GM23338 (cell line): ENCODE data around the gene MARF1. TPM values are rescaled to one million over a fixed set of nuclear protein-coding genes. Genes with fewer than 3 reads are reported as not detected.
"Not testable (repeated sequence)": the region's sequence is repeated elsewhere in the genome, so short reads cannot be mapped to it uniquely, and the experiment has no call there.

Experiments used
- ATAC-seq: fragments of 200-7000 bp; cut with Tn5 transposase; 3 replicates; pipeline ENCODE4 v1.9.1; 2020
- DNase-seq: peaks from one replicate; pipeline ENCODE4 v3.0.0-alpha.2; 2015; ENCODE audit warnings: low spot score
- H2AFZ ChIP-seq: fragments of 200-600 bp; sonication (generic); 2 replicates; pipeline ENCODE4 v1.8.0; 2016; ENCODE audit warnings: antibody characterized with exemption, mild to moderate bottlenecking, moderate library complexity
- H3F3A ChIP-seq: fragments of 200-600 bp; sonication (generic); replicated peaks from 2 replicates; pipeline ENCODE4 v1.8.0; 2017; ENCODE audit warnings: antibody characterized with exemption, mixed run types, low read depth
- H3K27ac ChIP-seq: fragments of 200-600 bp; sonication (generic); 2 replicates; pipeline ENCODE4 v1.6.1; 2016; ENCODE audit warnings: low read depth
- H3K27me3 ChIP-seq: fragments of 200-600 bp; sonication (generic); 2 replicates; pipeline ENCODE4 v1.8.0; 2016; ENCODE audit warnings: mild to moderate bottlenecking, mixed run types, moderate library complexity; ENCODE audit not compliant: insufficient read depth
- H3K36me3 ChIP-seq: fragments of 200-600 bp; sonication (generic); 2 replicates; pipeline ENCODE4 v1.8.0; 2016; ENCODE audit warnings: mild to moderate bottlenecking; ENCODE audit not compliant: insufficient read depth
- H3K4me1 ChIP-seq: fragments of 200-600 bp; sonication (generic); 2 replicates; pipeline ENCODE4 v1.8.0; 2016; ENCODE audit warnings: mild to moderate bottlenecking, moderate library complexity; ENCODE audit not compliant: insufficient read depth
- H3K4me2 ChIP-seq: fragments of 200-600 bp; sonication (generic); 2 replicates; pipeline ENCODE4 v1.7.1; 2017; ENCODE audit warnings: mixed run types
- H3K4me3 ChIP-seq: fragments of 200-600 bp; sonication (generic); 2 replicates; pipeline ENCODE4 v1.6.1; 2016; ENCODE audit warnings: mixed run types
- H3K79me2 ChIP-seq: fragments of 200-600 bp; sonication (generic); replicated peaks from 2 replicates; pipeline ENCODE4 v1.8.0; 2017; ENCODE audit warnings: mild to moderate bottlenecking; ENCODE audit not compliant: insufficient read depth
- H3K9me2 ChIP-seq: fragments of 200-600 bp; sonication (generic); 2 replicates; pipeline ENCODE4 v1.8.0; 2017; ENCODE audit not compliant: insufficient read depth
- H4K20me1 ChIP-seq: fragments of 200-600 bp; sonication (generic); replicated peaks from 2 replicates; pipeline ENCODE4 v1.8.0; 2017; ENCODE audit warnings: mild to moderate bottlenecking; ENCODE audit not compliant: insufficient read depth
- H3K27ac Mint-ChIP-seq: 2 replicates; pipeline ENCODE4 v1.8.0; 2020; ENCODE audit warnings: inconsistent platforms, mild to moderate bottlenecking, moderate library complexity, mixed read lengths
- H3K27me3 Mint-ChIP-seq: 3 replicates; pipeline ENCODE4 v1.8.0; 2022; ENCODE audit warnings: low read depth, mild to moderate bottlenecking, moderate library complexity, mixed read lengths, inconsistent platforms; ENCODE audit not compliant: insufficient read depth, poor library complexity
- H3K36me3 Mint-ChIP-seq: 3 replicates; pipeline ENCODE4 v1.8.0; 2021; ENCODE audit warnings: low read depth, mild to moderate bottlenecking, inconsistent platforms, moderate library complexity, mixed read lengths
- H3K4me1 Mint-ChIP-seq: 3 replicates; pipeline ENCODE4 v1.8.0; 2020; ENCODE audit warnings: mild to moderate bottlenecking, inconsistent platforms, mixed read lengths
- H3K4me3 Mint-ChIP-seq: 3 replicates; pipeline ENCODE4 v1.8.0; 2021; ENCODE audit warnings: moderate library complexity, mild to moderate bottlenecking, inconsistent platforms, mixed read lengths
- H3K9me3 Mint-ChIP-seq: 3 replicates; pipeline ENCODE4 v1.8.0; 2020; ENCODE audit warnings: moderate library complexity, mild to moderate bottlenecking, inconsistent platforms, mixed read lengths
- EZH2 ChIP-seq: fragments of 200-600 bp; sonication (generic); IDR thresholded peaks from one replicate; pipeline ENCODE4 v1.8.0; 2017; ENCODE audit warnings: antibody characterized with exemption, mild to moderate bottlenecking, low read depth; ENCODE audit not compliant: unreplicated experiment
- EZH2phosphoT487 ChIP-seq: fragments of 200-600 bp; sonication (generic); IDR thresholded peaks from one replicate; pipeline ENCODE4 v1.8.1; 2018; ENCODE audit warnings: antibody characterized with exemption; ENCODE audit not compliant: unreplicated experiment
- POLR2AphosphoS5 ChIP-seq: IDR thresholded peaks from 2 replicates; pipeline ENCODE4 v1.6.1; 2016; ENCODE audit warnings: antibody characterized with exemption, low read depth
- STAT1 ChIP-seq: IDR thresholded peaks from one replicate; pipeline ENCODE4 v1.6.1; 2016; ENCODE audit warnings: antibody characterized with exemption; ENCODE audit not compliant: unreplicated experiment
- ZNF114 ChIP-seq: fragments of 250-450 bp; sonication (Bioruptor Pico); IDR thresholded peaks from 2 replicates; pipeline ENCODE4 v1.5.0; 2020; ENCODE audit warnings: mild to moderate bottlenecking, moderate library complexity
- polyA plus RNA-seq: library from polyadenylated mRNA; unstranded; fragments of >200 nt; fragmentation: Nextera tagmentation; extraction: Ambion mirVana; gene quantifications from 2 replicates; pipeline ENCODE4 v1.2.1, GENCODE V29; 2016
- total RNA-seq: library from RNA; depleted of rRNA; stranded (reverse); fragments of >200 nt; shearing (Covaris generic); gene quantifications from 2 replicates; pipeline ENCODE4 v1.2.3, GENCODE V29; 2014
- TF ChIP-seq, protein P1 (sequence below): fragments of 250-450 bp; sonication (Bioruptor Pico); IDR thresholded peaks from 2 replicates; pipeline ENCODE4 v1.5.0; 2020; ENCODE audit warnings: mild to moderate bottlenecking, moderate library complexity
- TF ChIP-seq, protein P2 (sequence below): IDR thresholded peaks from one replicate; pipeline ENCODE4 v1.6.1; 2018; ENCODE audit warnings: antibody characterized with exemption; ENCODE audit not compliant: unreplicated experiment

Gene MARF1
- total and polyA plus RNA-seq, 2 experiments from 2014 or later: 8.3 to 16.0 TPM

DNA sequence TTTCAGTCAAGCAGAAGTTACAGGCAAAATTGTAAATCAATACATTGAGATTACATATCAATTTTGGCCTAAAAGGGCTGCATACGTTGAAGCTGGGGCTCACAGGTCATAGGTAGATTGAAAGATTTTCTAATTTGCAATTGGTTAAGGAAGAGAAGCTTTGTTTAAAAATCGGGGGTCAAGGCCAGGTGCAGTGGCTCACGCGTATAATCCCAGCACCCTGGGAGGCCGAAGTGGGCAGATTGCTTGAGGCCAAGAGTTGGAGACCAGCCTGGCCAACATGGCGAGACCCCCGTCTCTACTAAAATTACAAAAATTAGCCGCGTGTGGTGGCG, 68.4 kb downstream of the MARF1 start:
- no peaks in the 10 kb centered on the region; the same call in 2 of the 3 replicates for H3K9me3 Mint-ChIP-seq
- 0 out of 2 replicates have a peak, but pooled peaks cover 3% of the 10 kb centered on the region for H3K9me2 ChIP-seq
- peaks cover 6% of the 10 kb centered on the region for H3K27me3 Mint-ChIP-seq
- no peak overlapping the region for H3K27ac ChIP-seq
- no peak overlapping the region for H3K4me2 ChIP-seq
- no peaks in the 10 kb centered on the region for H3K36me3 Mint-ChIP-seq
- no peaks in the 10 kb centered on the region for H3K79me2 ChIP-seq
- H3K4me3 Mint-ChIP-seq: no peak overlapping the region
- H3K27me3 ChIP-seq: no peaks in the 10 kb centered on the region
- ATAC-seq (no peak), DNase-seq (no peak)
- H3F3A ChIP-seq: no peaks in the 10 kb centered on the region
- TF ChIP-seq POLR2AphosphoS5 (no peak), EZH2 (no peak), STAT1 (no peak), ZNF114 (no peak), EZH2phosphoT487 (no peak)
- TF ChIP-seq, protein P1, sequence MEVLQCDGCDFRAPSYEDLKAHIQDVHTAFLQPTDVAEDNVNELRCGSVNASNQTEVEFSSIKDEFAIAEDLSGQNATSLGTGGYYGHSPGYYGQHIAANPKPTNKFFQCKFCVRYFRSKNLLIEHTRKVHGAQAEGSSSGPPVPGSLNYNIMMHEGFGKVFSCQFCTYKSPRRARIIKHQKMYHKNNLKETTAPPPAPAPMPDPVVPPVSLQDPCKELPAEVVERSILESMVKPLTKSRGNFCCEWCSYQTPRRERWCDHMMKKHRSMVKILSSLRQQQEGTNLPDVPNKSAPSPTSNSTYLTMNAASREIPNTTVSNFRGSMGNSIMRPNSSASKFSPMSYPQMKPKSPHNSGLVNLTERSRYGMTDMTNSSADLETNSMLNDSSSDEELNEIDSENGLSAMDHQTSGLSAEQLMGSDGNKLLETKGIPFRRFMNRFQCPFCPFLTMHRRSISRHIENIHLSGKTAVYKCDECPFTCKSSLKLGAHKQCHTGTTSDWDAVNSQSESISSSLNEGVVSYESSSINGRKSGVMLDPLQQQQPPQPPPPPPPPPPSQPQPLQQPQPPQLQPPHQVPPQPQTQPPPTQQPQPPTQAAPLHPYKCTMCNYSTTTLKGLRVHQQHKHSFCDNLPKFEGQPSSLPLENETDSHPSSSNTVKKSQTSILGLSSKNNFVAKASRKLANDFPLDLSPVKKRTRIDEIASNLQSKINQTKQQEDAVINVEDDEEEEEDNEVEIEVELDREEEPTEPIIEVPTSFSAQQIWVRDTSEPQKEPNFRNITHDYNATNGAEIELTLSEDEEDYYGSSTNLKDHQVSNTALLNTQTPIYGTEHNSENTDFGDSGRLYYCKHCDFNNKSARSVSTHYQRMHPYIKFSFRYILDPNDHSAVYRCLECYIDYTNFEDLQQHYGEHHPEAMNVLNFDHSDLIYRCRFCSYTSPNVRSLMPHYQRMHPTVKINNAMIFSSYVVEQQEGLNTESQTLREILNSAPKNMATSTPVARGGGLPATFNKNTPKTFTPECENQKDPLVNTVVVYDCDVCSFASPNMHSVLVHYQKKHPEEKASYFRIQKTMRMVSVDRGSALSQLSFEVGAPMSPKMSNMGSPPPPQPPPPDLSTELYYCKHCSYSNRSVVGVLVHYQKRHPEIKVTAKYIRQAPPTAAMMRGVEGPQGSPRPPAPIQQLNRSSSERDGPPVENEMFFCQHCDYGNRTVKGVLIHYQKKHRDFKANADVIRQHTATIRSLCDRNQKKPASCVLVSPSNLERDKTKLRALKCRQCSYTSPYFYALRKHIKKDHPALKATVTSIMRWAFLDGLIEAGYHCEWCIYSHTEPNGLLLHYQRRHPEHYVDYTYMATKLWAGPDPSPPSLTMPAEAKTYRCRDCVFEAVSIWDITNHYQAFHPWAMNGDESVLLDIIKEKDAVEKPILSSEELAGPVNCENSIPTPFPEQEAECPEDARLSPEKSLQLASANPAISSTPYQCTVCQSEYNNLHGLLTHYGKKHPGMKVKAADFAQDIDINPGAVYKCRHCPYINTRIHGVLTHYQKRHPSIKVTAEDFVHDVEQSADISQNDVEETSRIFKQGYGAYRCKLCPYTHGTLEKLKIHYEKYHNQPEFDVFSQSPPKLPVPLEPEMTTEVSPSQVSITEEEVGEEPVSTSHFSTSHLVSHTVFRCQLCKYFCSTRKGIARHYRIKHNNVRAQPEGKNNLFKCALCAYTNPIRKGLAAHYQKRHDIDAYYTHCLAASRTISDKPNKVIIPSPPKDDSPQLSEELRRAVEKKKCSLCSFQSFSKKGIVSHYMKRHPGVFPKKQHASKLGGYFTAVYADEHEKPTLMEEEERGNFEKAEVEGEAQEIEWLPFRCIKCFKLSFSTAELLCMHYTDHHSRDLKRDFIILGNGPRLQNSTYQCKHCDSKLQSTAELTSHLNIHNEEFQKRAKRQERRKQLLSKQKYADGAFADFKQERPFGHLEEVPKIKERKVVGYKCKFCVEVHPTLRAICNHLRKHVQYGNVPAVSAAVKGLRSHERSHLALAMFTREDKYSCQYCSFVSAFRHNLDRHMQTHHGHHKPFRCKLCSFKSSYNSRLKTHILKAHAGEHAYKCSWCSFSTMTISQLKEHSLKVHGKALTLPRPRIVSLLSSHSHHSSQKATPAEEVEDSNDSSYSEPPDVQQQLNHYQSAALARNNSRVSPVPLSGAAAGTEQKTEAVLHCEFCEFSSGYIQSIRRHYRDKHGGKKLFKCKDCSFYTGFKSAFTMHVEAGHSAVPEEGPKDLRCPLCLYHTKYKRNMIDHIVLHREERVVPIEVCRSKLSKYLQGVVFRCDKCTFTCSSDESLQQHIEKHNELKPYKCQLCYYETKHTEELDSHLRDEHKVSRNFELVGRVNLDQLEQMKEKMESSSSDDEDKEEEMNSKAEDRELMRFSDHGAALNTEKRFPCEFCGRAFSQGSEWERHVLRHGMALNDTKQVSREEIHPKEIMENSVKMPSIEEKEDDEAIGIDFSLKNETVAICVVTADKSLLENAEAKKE (CRISPR knock-in tag): no peak
- TF ChIP-seq, protein P2, sequence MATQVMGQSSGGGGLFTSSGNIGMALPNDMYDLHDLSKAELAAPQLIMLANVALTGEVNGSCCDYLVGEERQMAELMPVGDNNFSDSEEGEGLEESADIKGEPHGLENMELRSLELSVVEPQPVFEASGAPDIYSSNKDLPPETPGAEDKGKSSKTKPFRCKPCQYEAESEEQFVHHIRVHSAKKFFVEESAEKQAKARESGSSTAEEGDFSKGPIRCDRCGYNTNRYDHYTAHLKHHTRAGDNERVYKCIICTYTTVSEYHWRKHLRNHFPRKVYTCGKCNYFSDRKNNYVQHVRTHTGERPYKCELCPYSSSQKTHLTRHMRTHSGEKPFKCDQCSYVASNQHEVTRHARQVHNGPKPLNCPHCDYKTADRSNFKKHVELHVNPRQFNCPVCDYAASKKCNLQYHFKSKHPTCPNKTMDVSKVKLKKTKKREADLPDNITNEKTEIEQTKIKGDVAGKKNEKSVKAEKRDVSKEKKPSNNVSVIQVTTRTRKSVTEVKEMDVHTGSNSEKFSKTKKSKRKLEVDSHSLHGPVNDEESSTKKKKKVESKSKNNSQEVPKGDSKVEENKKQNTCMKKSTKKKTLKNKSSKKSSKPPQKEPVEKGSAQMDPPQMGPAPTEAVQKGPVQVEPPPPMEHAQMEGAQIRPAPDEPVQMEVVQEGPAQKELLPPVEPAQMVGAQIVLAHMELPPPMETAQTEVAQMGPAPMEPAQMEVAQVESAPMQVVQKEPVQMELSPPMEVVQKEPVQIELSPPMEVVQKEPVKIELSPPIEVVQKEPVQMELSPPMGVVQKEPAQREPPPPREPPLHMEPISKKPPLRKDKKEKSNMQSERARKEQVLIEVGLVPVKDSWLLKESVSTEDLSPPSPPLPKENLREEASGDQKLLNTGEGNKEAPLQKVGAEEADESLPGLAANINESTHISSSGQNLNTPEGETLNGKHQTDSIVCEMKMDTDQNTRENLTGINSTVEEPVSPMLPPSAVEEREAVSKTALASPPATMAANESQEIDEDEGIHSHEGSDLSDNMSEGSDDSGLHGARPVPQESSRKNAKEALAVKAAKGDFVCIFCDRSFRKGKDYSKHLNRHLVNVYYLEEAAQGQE: no peak
- H3K4me1 ChIP-seq: peaks cover 11% of the 10 kb centered on the region
- H3K4me1 Mint-ChIP-seq: peaks cover 22% of the 10 kb centered on the region
- H4K20me1 ChIP-seq: no peaks in the 10 kb centered on the region
- H3K27ac Mint-ChIP-seq: no peak overlapping the region
- no peak overlapping the region for H2AFZ ChIP-seq
- no peak overlapping the region for H3K4me3 ChIP-seq
- H3K36me3 ChIP-seq: peaks cover 3% of the 10 kb centered on the region; the same call in 1 of the 2 replicates

DNA sequence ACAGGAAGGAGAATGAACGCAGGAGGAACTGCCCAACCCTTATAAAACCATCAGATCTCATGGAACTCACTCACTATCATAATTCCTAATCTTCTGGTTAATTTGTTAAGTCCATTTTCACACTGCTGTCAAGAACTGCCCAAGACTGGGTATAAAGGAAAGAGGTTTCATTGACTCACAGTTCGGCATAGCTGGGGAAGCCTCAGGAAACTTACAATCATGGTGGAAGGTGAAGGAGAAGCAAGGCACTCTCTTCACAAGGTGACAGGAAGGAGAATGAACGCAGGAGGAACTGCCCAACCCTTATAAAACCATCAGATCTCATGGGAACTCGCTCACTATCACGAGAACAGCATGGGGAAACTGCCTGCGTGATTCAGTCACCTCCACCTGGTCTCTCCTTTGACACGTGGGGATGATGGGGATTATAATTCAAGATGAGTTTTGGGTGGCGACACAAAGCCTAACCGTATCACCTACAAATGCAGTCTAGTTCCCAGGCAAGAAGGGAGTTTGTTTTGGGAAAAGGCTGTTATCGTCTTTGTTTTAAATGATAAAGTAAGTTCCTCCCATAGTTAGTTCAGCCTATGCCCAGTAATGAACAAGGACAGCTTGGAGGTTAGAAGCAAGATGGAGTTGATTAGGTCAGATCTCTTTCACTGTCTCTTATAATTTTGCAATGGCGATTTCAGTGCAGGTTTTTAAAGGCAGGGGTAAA, 68.9 kb downstream of the MARF1 start:
- not testable (repeated sequence) for H3K4me3 Mint-ChIP-seq, H3K9me3 Mint-ChIP-seq, H3K4me3 ChIP-seq, ATAC-seq, DNase-seq, H3K36me3 Mint-ChIP-seq, H3K79me2 ChIP-seq, H3K9me2 ChIP-seq, H3F3A ChIP-seq, H3K4me2 ChIP-seq, H4K20me1 ChIP-seq, H3K27ac ChIP-seq, H3K27me3 ChIP-seq, H3K27me3 Mint-ChIP-seq, H3K36me3 ChIP-seq, H3K27ac Mint-ChIP-seq, H2AFZ ChIP-seq
- peaks cover 22% of the 10 kb centered on the region for H3K4me1 Mint-ChIP-seq
- peaks cover 11% of the 10 kb centered on the region for H3K4me1 ChIP-seq
